Measurements from ENCODE around the gene TIFAB.

Gene TIFAB

GRCh38 chr5:135457424-135458071, 5.4 kb upstream of the TIFAB start:
- DNase-seq, result no peak

- DNase-seq, result no peak
Measured at GRCh38 chr5:135456238-135457099, 4.3 kb upstream of the TIFAB start.

- DNase-seq, result no peak
Measured at GRCh38 chr5:135455876-135456237, 3.7 kb upstream of the TIFAB start.

- DNase-seq, result no peak
Measured at GRCh38 chr5:135454946-135455345, 2.8 kb upstream of the TIFAB start.

GRCh38 chr5:135453613-135454012, 1.5 kb upstream of the TIFAB start:
- no peak for DNase-seq

GRCh38 chr5:135451581-135452320, 400 bp downstream of the TIFAB start:
- no peak for DNase-seq

GRCh38 chr5:135450952-135451351, 1.2 kb downstream of the TIFAB start:
- DNase-seq, result no peak

- DNase-seq, result no peak
Measured at GRCh38 chr5:135450336-135450735, 1.8 kb downstream of the TIFAB start.

GRCh38 chr5:135449644-135450043, 2.5 kb downstream of the TIFAB start:
- DNase-seq, result no peak

GRCh38 chr5:135448791-135449507, 3.2 kb downstream of the TIFAB start:
- no peak for DNase-seq

- DNase-seq, result no peak
Measured at GRCh38 chr5:135448071-135448739, 3.9 kb downstream of the TIFAB start.

GRCh38 chr5:135447298-135447929, 4.7 kb downstream of the TIFAB start, which contains the start of gene DCANP1:
Gene DCANP1 (minus strand): TSS chr5:135447348. CDS start chr5:135447108, 240 bp downstream.
- DNase-seq, result no peak

GRCh38 chr5:135446615-135447014, 5.5 kb downstream of the TIFAB start:
- no peak for DNase-seq

- no peak for DNase-seq
Measured at GRCh38 chr5:135446206-135446605, 5.9 kb downstream of the TIFAB start.

GRCh38 chr5:135445306-135445985, 6.7 kb downstream of the TIFAB start:
- DNase-seq, result no peak

GRCh38 chr5:135444881-135445280, 7.3 kb downstream of the TIFAB start:
- no peak for DNase-seq

GRCh38 chr5:135444360-135444759, 7.8 kb downstream of the TIFAB start:
- no peak for DNase-seq

- peak; percentile 72 for DNase-seq
Measured at GRCh38 chr5:135443161-135443960, 8.8 kb downstream of the TIFAB start.

- DNase-seq, result no peak
Measured at GRCh38 chr5:135442431-135443160, 9.6 kb downstream of the TIFAB start.

GRCh38 chr5:135441919-135442318, 10.2 kb downstream of the TIFAB start:
- DNase-seq, result no peak
